Measurements from ENCODE around the gene TMED4.
"Not testable (repeated sequence)": the region's sequence is repeated elsewhere in the genome, so short reads cannot be mapped to it uniquely, and the experiment has no call there.

Gene TMED4

GRCh38 chr7:44607141-44608068, 25.4 kb upstream of the TMED4 start:
- DNase-seq = no peak

GRCh38 chr7:44606341-44607140, 24.5 kb upstream of the TMED4 start, which contains the start of gene OGDH:
TSS of gene OGDH (plus strand) at chr7:44606627. CDS start at chr7:44624344, 17,717 bp downstream.
- peak; percentile 100 for DNase-seq

GRCh38 chr7:44604941-44605340, 22.9 kb upstream of the TMED4 start:
- no peak for DNase-seq

GRCh38 chr7:44603193-44603592, 21.2 kb upstream of the TMED4 start:
- DNase-seq = no peak

- DNase-seq = no peak
Measured at GRCh38 chr7:44602576-44602910, 20.5 kb upstream of the TMED4 start.

GRCh38 chr7:44599222-44599621, 17.2 kb upstream of the TMED4 start:
- DNase-seq = no peak

GRCh38 chr7:44597181-44597580, 15.2 kb upstream of the TMED4 start:
- not testable (repeated sequence) for DNase-seq

- DNase-seq = no peak
Measured at GRCh38 chr7:44595934-44596635, 14.1 kb upstream of the TMED4 start.

- no peak for DNase-seq
Measured at GRCh38 chr7:44590910-44591309, 8.9 kb upstream of the TMED4 start.

GRCh38 chr7:44587843-44588711, 6.0 kb upstream of the TMED4 start:
- peak; percentile 65 for DNase-seq

- no peak for DNase-seq
Measured at GRCh38 chr7:44583146-44583865, 1.3 kb upstream of the TMED4 start.

GRCh38 chr7:44580945-44581878, 819 bp downstream of the TMED4 start:
- DNase-seq = peak; percentile 36

- DNase-seq = no peak
Measured at GRCh38 chr7:44576228-44576627, 5.8 kb downstream of the TMED4 start.

GRCh38 chr7:44575054-44575453, 7.0 kb downstream of the TMED4 start:
- no peak for DNase-seq

- no peak for DNase-seq
Measured at GRCh38 chr7:44574287-44574872, 7.7 kb downstream of the TMED4 start.

- peak; percentile 89 for DNase-seq
Measured at GRCh38 chr7:44573464-44574286, 8.4 kb downstream of the TMED4 start, which contains the start of gene DDX56. TSS of gene DDX56 (minus strand) at chr7:44573908. CDS start at chr7:44573895, 13 bp downstream.

GRCh38 chr7:44572771-44573170, 9.3 kb downstream of the TMED4 start:
- no peak for DNase-seq

GRCh38 chr7:44569959-44570358, 12.1 kb downstream of the TMED4 start:
- DNase-seq = no peak

All from activated CD8-positive, alpha-beta memory T cell treated with anti-CD3 and anti-CD28 coated beads, Interleukin-2, amount 50 U/mL, for 4 hours (primary cell).